Breast epithelium (tissue), 4 donors: ENCODE data around the gene AK8. TPM values are rescaled to one million over a fixed set of nuclear protein-coding genes. Genes with fewer than 3 reads are reported as not detected.
A peak's percentile ranks its signal among the peaks of the same experiment; 100 is the strongest.

ENCODE experiments used
- DNase-seq, 2 donors: peaks; one replicate each; pipeline ENCODE4 v3.0.0-alpha.2; 2019; ENCODE audit warnings: low spot score in 2 of 2
- H3K27ac ChIP-seq, 2 donors: fragments of 200-600 bp; sonication (generic) in 1 of 2; one replicate each; pipeline ENCODE4 v1.5.1; 2016 to 2019; ENCODE audit warnings: mild to moderate bottlenecking in 1 of 2
- H3K27me3 ChIP-seq, 2 donors: fragments of 200-600 bp; sonication (generic) in 1 of 2; one replicate each; pipeline versions ENCODE4 v1.5.1 to v1.6.0; 2017 to 2019; ENCODE audit warnings: control low read depth in 1 of 2, mild to moderate bottlenecking in 1 of 2
- H3K36me3 ChIP-seq: fragments of 200-600 bp; one replicate; pipeline ENCODE4 v1.5.1; 2019
- H3K4me1 ChIP-seq, 2 donors: fragments of 200-600 bp; sonication (generic); one replicate each; pipeline ENCODE4 v1.5.1; 2016 to 2019; ENCODE audit warnings: control low read depth in 1 of 2
- H3K4me3 ChIP-seq, 3 donors: fragments of 200-600 bp; sonication (generic); 1 replicate in 2 of 3; 2 replicates in 1 of 3; pipeline ENCODE4 v1.5.1; 2016 to 2019; ENCODE audit warnings: mild to moderate bottlenecking in 3 of 3, moderate library complexity in 2 of 3
- H3K9me3 ChIP-seq, 2 donors: fragments of 200-600 bp; sonication (generic) in 1 of 2; one replicate each; pipeline ENCODE4 v1.5.1; 2016 to 2019; ENCODE audit warnings: control low read depth in 1 of 2
- POLR2A ChIP-seq: fragments of 450-650 bp; IDR thresholded peaks from one replicate; pipeline ENCODE4 v1.6.1; 2016; ENCODE audit warnings: antibody characterized with exemption, mild to moderate bottlenecking, moderate library complexity
- POLR2AphosphoS5 ChIP-seq, 3 donors: sonication (generic); formaldehyde crosslinking; IDR thresholded peaks; one replicate each; pipeline ENCODE4 v1.6.1; 2017; ENCODE audit warnings: antibody characterized with exemption in 3 of 3
- intact Hi-C: fragments of 100-400 bp; cut with DNase I; formaldehyde crosslinking; loops from one replicate; pipeline ENCODE4 v1.15.1; 2023; ENCODE audit warnings: low total_unique reads
- total RNA-seq, 3 donors: library from RNA; depleted of rRNA; stranded (reverse); fragments of >200 nt; gene quantifications; one replicate each; pipeline ENCODE4 v1.1.0, GENCODE V29; 2016
- TF ChIP-seq, protein P1 (sequence below), 3 donors: fragments of 450-650 bp; IDR thresholded peaks; one replicate each; pipeline ENCODE4 v1.5.1; 2016 to 2017; ENCODE audit warnings: antibody characterized with exemption in 3 of 3, mild to moderate bottlenecking in 3 of 3, moderate library complexity in 3 of 3

The AK8 gene, protein sequence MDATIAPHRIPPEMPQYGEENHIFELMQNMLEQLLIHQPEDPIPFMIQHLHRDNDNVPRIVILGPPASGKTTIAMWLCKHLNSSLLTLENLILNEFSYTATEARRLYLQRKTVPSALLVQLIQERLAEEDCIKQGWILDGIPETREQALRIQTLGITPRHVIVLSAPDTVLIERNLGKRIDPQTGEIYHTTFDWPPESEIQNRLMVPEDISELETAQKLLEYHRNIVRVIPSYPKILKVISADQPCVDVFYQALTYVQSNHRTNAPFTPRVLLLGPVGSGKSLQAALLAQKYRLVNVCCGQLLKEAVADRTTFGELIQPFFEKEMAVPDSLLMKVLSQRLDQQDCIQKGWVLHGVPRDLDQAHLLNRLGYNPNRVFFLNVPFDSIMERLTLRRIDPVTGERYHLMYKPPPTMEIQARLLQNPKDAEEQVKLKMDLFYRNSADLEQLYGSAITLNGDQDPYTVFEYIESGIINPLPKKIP
- total RNA-seq, result 1 to 10 TPM in 2 of 3 donors, under 1 TPM in 1; 0.66 to 2.6 (median 1.0) TPM

GRCh38 chr9:132877824-132878694 is at the start of gene AK8:
AK8 (minus strand) TSS chr9:132878284; CDS start chr9:132878255, 29 bp downstream.
- Histone ChIP-seq H3K27ac (peak within 1 kb of the TSS; percentile 91 to 92), H3K9me3 (no peaks in the 10 kb centered on the region), H3K4me1 (peaks cover 3 to 5% of the 10 kb centered on the region in 2 donors), H3K27me3 (no peaks in the 10 kb centered on the region), H3K4me3 (peak within 1 kb of the TSS; percentile 65 to 91 (median 76)), H3K36me3 (no peaks in the 10 kb centered on the region)
- intact Hi-C loops, result no loop called here
- TF ChIP-seq, protein P1, sequence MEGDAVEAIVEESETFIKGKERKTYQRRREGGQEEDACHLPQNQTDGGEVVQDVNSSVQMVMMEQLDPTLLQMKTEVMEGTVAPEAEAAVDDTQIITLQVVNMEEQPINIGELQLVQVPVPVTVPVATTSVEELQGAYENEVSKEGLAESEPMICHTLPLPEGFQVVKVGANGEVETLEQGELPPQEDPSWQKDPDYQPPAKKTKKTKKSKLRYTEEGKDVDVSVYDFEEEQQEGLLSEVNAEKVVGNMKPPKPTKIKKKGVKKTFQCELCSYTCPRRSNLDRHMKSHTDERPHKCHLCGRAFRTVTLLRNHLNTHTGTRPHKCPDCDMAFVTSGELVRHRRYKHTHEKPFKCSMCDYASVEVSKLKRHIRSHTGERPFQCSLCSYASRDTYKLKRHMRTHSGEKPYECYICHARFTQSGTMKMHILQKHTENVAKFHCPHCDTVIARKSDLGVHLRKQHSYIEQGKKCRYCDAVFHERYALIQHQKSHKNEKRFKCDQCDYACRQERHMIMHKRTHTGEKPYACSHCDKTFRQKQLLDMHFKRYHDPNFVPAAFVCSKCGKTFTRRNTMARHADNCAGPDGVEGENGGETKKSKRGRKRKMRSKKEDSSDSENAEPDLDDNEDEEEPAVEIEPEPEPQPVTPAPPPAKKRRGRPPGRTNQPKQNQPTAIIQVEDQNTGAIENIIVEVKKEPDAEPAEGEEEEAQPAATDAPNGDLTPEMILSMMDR (IDR thresholded peaks at IDR 0.05), result no peak
- peak in 2 of 3 donors; percentile 54 to 75 for TF ChIP-seq POLR2AphosphoS5 (IDR thresholded peaks at IDR 0.05)
- peak; percentile 46 to 70 for DNase-seq

GRCh38 chr9:132927704-132928103 is 49.6 kb upstream of the AK8 start:
- no peak for DNase-seq
- intact Hi-C loops, result no loop called here
- Histone ChIP-seq H3K4me3 (no peak overlapping the region), H3K9me3 (no peaks in the 10 kb centered on the region), H3K4me1 (no peaks in the 10 kb centered on the region), H3K36me3 (peaks cover 13% of the 10 kb centered on the region), H3K27ac (no peak overlapping the region), H3K27me3 (no peaks in the 10 kb centered on the region)
- TF ChIP-seq POLR2A, result no peak
- TF ChIP-seq, protein P1 (IDR thresholded peaks at IDR 0.05), result no peak

DNA sequence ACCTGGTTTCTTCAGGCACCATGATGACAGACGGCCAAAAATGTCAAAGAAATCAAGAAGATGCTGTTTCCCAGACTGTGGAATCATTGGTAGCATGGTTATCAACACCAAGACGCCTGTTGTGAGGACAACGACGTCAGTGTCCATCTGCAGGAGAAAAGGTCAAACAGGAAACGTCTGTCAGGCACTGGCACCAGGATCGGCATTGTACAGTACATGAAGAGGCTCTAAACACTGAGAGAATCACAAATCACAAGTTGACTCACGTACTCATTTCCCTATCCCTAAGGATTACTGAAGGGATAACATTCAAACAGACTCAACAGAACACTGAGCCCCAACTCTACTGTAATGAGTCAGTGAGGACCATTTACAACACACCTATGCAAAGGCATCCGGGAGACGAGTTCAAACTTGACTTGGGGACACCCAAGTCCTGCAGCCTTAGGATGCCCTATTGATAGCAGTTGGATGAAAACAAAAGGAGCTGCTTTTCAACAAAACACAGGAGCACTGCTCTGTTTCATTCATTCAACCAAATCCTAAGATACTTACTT is 45.3 kb upstream of the AK8 start:
- TF ChIP-seq POLR2A, result no peak
- Histone ChIP-seq H3K4me1 (no peaks in the 10 kb centered on the region), H3K27me3 (no peaks in the 10 kb centered on the region), H3K4me3 (no peak overlapping the region), H3K36me3 (peaks cover 17% of the 10 kb centered on the region), H3K27ac (no peak overlapping the region), H3K9me3 (no peaks in the 10 kb centered on the region)
- intact Hi-C loops, result loop anchor here (5.0 kb wide), 1 partner anchor 1134 kb away; no protein-coding TSS in a partner anchor
- DNase-seq, result no peak

DNA sequence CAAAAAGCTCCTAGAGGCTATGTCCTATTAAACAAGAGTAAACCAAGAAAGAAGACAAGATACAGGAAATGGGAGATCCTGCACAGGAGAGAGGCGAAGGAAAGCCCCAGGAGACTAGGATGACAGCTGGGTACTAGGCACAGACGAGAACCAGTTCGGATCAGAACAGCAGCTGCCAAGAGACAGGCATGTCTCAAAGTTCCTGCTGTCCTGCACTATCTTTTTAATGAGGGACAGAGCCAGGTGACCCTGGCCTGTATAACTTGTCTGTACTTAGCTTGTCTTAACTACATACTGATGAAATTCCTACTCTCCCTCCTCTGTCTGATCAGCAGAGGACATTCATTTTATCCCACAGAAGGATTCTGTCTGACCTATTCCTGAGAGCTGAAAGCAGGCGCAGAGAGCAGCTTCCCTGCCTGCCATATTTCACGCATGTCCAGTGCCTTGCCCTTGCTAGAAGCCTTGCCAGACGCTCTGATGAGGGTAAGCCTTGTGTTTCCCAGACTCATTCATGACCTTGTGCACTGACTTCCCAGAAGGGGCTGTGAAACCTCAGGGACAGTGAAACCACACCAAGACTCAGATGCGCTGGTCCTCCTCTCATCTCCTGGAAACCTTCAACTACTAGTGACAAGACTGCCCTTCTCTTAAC is 41.7 kb upstream of the AK8 start:
- peaks cover 15% of the 10 kb centered on the region for H3K36me3 ChIP-seq
- TF ChIP-seq, protein P1 (IDR thresholded peaks at IDR 0.05), result no peak
- TF ChIP-seq POLR2A (no peak), POLR2AphosphoS5 (IDR thresholded peaks at IDR 0.05) (no peak)
- intact Hi-C loops, result loop anchor here (5.0 kb wide), 1 partner anchor 1138 kb away; no protein-coding TSS in a partner anchor

DNA sequence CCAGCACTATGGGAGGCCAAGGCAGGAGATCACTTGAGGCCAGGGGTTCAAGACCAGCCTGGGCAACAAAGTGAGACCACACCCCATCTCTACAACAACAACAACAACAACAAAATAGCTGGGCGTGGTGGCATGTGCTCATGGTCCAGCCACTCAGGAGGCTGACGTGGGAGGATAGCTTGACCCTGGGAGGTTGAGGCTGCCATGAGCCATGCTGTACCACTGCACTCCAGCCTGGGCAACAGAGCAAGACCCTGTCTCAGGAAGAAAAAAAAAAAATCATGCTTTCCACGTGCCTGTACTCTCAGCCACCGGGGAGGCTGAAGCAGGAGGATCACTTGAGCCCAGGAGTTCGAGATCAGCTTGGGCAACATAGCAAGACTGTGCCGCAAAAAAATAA is 36.8 kb upstream of the AK8 start:
- H3K27me3 ChIP-seq, result no peaks in the 10 kb centered on the region
- H3K4me1 ChIP-seq, result no peaks in the 10 kb centered on the region
- peaks cover 9% of the 10 kb centered on the region for H3K36me3 ChIP-seq
- intact Hi-C loops, result no loop called here
- no peak overlapping the region for H3K4me3 ChIP-seq
- TF ChIP-seq POLR2AphosphoS5 (IDR thresholded peaks at IDR 0.05) (no peak), POLR2A (no peak)
- TF ChIP-seq, protein P1 (IDR thresholded peaks at IDR 0.05), result no peak
- no peak for DNase-seq
- H3K27ac ChIP-seq, result no peak overlapping the region
- peaks cover 0 to 4% of the 10 kb centered on the region in 2 donors for H3K9me3 ChIP-seq

More for the DNA sequence above, 41.7 kb upstream of the AK8 start:
- Histone ChIP-seq H3K4me3 (no peak overlapping the region), H3K27me3 (no peaks in the 10 kb centered on the region), H3K9me3 (peaks cover 0 to 4% of the 10 kb centered on the region in 2 donors), H3K4me1 (no peaks in the 10 kb centered on the region), H3K27ac (no peak overlapping the region)
- no peak for DNase-seq
